ENCODE data around the gene SIL1. TPM values are rescaled to one million over a fixed set of nuclear protein-coding genes. Genes with fewer than 3 reads are reported as not detected.

SIL1 gene
- polyA plus RNA-seq, 1 donor (not counting 4 experiments of a cell fraction or from before 2014, with no cell fraction given) = 45.4 TPM

GRCh38 chr5:138978080-138978479 lies 220.1 kb downstream of the SIL1 start:
- no peak overlapping the region for H3K9ac ChIP-seq (ENCODE audit: control insufficient read depth, extremely low read depth, insufficient read depth, low read length)
- H3K4me3 ChIP-seq (ENCODE audit: control insufficient read depth in 2 of 3, extremely low read depth in 1 of 3, insufficient read depth in 2 of 3, low read depth in 1 of 3, low read length in 3 of 3) = no peak overlapping the region
- no peaks in the 10 kb centered on the region for H3K9me1 ChIP-seq (ENCODE audit: control insufficient read depth, extremely low read depth, insufficient read depth, low read length)
- no peak for DNase-seq (ENCODE audit: low read depth, low spot score)
- H3K4me2 ChIP-seq (ENCODE audit: control insufficient read depth, extremely low read depth, insufficient read depth, low read depth, low read length) = no peak overlapping the region
- H3K27ac ChIP-seq (ENCODE audit: control insufficient read depth, insufficient read depth, low read length) = no peak overlapping the region
- no peak for FAIRE-seq
- no peaks in the 10 kb centered on the region for H3K9me3 ChIP-seq (ENCODE audit: control insufficient read depth, low read depth, low read length)
- H3K4me1 ChIP-seq (ENCODE audit: control insufficient read depth, extremely low read depth, insufficient read depth, low read length) = peaks cover 6% of the 10 kb centered on the region
- H2AFZ ChIP-seq (ENCODE audit: control insufficient read depth, low read length) = no peak overlapping the region
- no peaks in the 10 kb centered on the region for H3K79me2 ChIP-seq (ENCODE audit: control insufficient read depth, insufficient read depth, low read length)
- no peaks in the 10 kb centered on the region for H3K27me3 ChIP-seq (ENCODE audit: control insufficient read depth, extremely low read depth, insufficient read depth, low read length)
- H3K36me3 ChIP-seq (ENCODE audit: control insufficient read depth in 2 of 2, extremely low read depth in 1 of 2, insufficient read depth in 2 of 2, low read length in 2 of 2) = no peaks in the 10 kb centered on the region
- H4K20me1 ChIP-seq (ENCODE audit: control insufficient read depth, extremely low read depth, insufficient read depth, low read length) = no peaks in the 10 kb centered on the region
- TF ChIP-seq EZH2 (IDR thresholded peaks at IDR 0.05; ENCODE audit: low read length) = no peak
- no peak for TF ChIP-seq CTCF (optimal IDR thresholded peaks at IDR 0.05 in 1 of 3, IDR thresholded peaks at IDR 0.05 in 1 of 3, conservative IDR thresholded peaks at IDR 0.05 in 1 of 3; ENCODE audit: extremely low read depth in 1 of 3, insufficient read depth in 2 of 3, low read length in 3 of 3)
- dilution Hi-C loops (cut with MboI; ENCODE audit: extremely low pct_ligation_motif_present, low sequenced_read_pairs) = no loop called here

- Histone ChIP-seq H3K4me2 (ENCODE audit: control insufficient read depth, extremely low read depth, insufficient read depth, low read depth, low read length) (no peak overlapping the region), H3K27me3 (ENCODE audit: control insufficient read depth, extremely low read depth, insufficient read depth, low read length) (no peaks in the 10 kb centered on the region), H3K9ac (ENCODE audit: control insufficient read depth, extremely low read depth, insufficient read depth, low read length) (no peak overlapping the region), H2AFZ (ENCODE audit: control insufficient read depth, low read length) (no peak overlapping the region), H3K9me1 (ENCODE audit: control insufficient read depth, extremely low read depth, insufficient read depth, low read length) (no peaks in the 10 kb centered on the region), H3K27ac (ENCODE audit: control insufficient read depth, insufficient read depth, low read length) (no peak overlapping the region), H3K79me2 (ENCODE audit: control insufficient read depth, insufficient read depth, low read length) (no peaks in the 10 kb centered on the region), H4K20me1 (ENCODE audit: control insufficient read depth, extremely low read depth, insufficient read depth, low read length) (no peaks in the 10 kb centered on the region), H3K4me3 (ENCODE audit: control insufficient read depth in 2 of 3, extremely low read depth in 1 of 3, insufficient read depth in 2 of 3, low read depth in 1 of 3, low read length in 3 of 3) (no peak overlapping the region), H3K4me1 (ENCODE audit: control insufficient read depth, extremely low read depth, insufficient read depth, low read length) (peaks cover 6% of the 10 kb centered on the region), H3K9me3 (ENCODE audit: control insufficient read depth, low read depth, low read length) (no peaks in the 10 kb centered on the region), H3K36me3 (ENCODE audit: control insufficient read depth in 2 of 2, extremely low read depth in 1 of 2, insufficient read depth in 2 of 2, low read length in 2 of 2) (peaks cover 1 to 3% of the 10 kb centered on the region in 2 experiments)
- FAIRE-seq (no peak), DNase-seq (ENCODE audit: low read depth, low spot score) (no peak)
- dilution Hi-C loops (cut with MboI; ENCODE audit: extremely low pct_ligation_motif_present, low sequenced_read_pairs) = no loop called here
- no peak for TF ChIP-seq CTCF (optimal IDR thresholded peaks at IDR 0.05 in 1 of 3, IDR thresholded peaks at IDR 0.05 in 1 of 3, conservative IDR thresholded peaks at IDR 0.05 in 1 of 3; ENCODE audit: extremely low read depth in 1 of 3, insufficient read depth in 2 of 3, low read length in 3 of 3)
- no peak for TF ChIP-seq EZH2 (IDR thresholded peaks at IDR 0.05; ENCODE audit: low read length)
Measured at GRCh38 chr5:138975098-138975847, 222.9 kb downstream of the SIL1 start.
